Measurements from ENCODE around the gene MLPH.

MLPH gene

DNA sequence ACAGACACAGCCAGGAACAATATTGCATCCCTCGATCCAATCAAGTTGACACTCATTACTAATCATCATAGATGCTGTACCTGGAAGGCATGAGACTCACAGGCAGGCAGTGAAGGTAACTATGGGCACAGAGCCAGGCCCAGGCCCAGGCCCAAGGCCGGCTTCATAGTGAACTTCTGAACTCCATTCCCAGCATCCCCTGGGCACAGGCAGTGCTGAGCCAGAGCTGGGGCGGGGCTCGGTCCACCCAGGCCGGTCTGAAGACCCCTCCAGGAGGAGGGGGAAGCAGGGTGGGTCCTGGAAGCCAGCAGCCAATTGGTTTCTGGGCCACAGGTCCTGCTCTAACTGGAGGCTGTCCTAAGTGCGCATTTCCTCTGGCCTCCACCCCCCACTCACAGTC is 37.6 kb downstream of the MLPH start:
- no peak for DNase-seq (ENCODE audit: low read depth in 2 of 2)

DNA sequence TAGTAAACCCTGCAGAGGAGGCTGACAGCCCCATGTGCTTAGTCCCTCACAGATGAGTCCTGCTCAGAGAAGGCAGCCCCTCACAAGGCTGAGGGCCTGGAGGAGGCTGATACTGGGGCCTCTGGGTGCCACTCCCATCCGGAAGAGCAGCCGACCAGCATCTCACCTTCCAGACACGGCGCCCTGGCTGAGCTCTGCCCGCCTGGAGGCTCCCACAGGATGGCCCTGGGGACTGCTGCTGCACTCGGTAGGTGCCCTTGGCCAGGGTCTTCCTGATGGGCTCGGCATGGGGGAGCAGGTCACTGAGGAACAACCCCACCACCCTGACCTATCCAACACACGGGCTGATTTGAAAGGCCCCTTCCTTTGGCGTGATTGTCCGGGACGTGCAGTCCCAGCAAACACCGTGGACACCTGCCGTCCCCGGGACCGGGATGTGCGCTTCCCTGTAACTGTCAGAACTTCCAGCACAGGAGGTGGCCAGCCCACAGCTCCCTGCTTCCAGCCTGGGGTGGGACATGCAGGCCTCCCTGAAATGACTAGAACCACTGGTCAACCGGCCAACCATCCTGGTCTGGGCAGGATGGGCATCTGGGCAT is 38.6 kb downstream of the MLPH start:
- no peak for DNase-seq (ENCODE audit: low read depth in 2 of 2)

DNA sequence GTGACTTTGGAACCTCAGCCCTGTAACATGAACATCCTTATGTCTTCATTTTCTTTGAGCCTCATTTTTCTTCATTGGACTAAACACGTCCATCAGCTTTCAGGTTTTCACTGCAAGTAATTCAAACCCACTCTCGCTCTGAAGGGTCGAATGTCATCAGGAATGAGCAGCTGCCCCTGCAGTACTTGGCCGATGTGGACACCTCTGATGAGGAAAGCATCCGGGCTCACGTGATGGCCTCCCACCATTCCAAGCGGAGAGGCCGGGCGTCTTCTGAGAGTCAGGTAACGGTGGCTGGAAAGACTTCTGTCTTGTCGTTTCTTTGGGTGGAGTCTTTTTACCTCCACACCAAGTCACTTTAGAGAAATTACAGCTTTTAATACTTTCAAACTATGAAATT is 40.2 kb downstream of the MLPH start:
- DNase-seq (ENCODE audit: low read depth in 2 of 2), result no peak

DNA sequence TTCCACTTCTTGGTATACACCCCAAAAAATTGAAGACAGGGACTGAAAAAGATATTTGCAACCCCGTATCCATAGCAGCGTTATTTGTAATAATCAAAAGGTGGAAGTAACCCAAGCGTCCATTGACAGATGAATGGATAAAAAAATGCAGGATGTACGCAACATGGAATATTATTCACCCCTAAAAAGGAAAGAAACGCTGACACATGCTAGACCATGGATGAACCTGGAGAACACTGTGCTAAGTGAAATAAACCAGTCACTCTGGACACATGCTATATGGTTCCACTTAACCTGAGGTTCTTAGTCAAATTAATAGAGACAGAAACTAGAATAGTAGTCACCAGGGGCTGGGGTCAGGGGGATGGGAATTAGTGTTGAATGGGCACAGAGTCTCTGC is 40.7 kb downstream of the MLPH start:
- no peak for DNase-seq (ENCODE audit: low read depth in 2 of 2)

DNA sequence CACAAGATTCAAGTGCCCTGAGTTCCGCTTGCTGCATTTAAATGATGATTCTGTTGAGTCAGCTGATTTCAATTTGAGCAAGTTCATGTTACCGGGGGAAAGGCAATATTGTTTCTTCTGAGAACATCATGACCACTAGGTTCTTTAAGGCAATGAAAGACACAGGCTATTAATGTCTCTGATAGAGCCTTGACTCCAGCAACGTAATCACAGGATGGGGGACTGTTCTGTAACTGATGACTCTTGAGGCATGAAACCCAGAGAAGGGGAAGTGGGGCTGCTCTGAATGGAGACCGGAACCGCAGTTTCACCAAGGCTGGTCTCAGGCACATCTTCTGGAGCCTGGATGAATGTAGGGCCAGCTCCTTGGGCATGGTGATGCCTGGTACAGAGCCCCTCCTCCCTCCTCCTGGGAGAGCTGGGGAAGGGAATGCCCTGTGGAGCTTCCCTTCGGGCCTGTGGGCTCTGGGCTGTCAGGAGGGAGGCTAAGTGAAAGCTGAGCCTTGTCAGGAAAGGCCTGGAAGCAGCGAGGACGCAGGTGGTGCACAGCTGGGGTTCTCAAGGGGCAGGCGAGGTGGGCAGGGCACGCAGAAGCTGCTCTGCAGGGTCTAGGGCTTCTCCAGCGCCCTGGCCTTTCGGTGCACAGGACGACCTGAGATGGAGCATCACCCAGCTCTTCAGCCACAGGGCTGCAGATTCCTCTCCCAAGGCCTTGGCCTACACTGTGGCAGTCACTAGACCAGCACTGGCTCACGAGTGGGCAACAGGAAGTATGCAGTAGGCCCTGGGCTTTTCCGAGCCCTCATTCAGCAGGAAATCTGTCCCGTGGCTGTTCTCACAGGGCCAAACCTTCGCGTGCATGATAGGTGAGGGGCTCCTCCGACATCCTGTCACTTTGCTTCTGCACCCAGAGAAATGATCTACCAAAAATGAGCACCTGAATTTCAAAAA is 42.7 kb downstream of the MLPH start:
- DNase-seq (ENCODE audit: low read depth in 2 of 2), result no peak

DNA sequence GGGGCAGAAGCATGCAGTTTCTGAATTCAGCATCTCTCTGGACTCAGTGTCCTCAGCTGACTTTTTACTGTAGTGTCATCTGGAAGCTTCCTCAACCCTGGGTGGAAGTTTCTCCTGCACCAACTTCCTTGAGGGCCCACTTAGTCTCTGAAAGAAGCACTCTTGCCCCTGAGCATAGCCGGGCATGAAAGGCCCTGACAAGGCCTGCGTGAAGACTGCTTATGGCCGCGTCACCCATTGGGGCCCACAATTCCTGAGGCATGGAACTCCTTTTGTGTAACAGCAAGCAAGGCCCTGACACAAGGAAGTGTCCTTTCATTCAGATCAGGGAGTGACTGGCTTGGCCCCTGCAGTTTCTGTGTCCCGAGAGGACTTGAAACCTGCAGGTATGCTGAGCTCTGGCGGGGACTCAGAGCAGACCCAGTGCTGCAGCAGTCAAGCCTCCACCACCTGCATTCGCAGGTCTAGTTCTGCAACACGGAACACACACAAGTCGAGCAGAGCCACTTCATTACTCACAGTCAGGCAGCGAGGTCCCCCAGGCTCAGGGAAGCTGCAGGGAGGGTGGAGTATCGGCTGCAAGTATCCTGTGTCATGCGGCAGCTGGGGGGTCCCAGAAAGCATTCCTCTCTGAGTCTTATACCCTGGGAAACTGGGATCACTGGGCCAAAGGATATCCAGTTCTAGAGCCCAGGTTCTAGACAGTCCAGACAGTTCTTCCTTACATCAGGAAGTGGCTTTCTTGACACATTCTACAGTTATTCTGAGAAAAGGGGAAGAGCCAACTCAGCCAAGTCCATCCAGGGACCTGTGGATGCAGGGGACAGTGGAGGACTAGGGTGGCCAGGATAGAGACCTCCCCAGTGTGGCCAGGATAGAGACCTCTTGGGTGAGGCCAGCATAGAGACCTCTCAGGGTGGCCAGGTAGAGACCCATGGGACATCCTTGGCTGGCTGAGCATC is 43.7 kb downstream of the MLPH start:
- no peak for DNase-seq (ENCODE audit: low read depth in 2 of 2)

DNA sequence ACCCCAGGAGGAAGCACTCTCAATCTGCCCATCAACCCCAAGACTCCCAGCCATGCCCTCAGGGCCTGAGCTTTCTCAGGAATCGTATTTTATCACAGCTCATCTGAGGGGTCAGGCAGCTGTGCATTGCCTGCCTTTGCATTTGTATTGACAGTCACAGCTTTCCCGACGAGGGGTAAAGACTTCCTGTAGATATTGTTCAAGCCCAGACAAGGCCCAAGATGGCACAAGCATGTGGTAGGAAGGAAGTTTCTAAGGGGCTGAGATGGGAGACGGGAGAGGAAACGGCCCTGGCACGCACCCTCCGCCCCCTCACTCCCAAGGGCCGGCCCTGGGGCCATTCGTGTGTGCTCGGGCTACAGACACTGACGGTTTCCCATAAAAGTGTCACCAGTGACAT is 45.1 kb downstream of the MLPH start:
- DNase-seq (ENCODE audit: low read depth in 2 of 2), result no peak

DNA sequence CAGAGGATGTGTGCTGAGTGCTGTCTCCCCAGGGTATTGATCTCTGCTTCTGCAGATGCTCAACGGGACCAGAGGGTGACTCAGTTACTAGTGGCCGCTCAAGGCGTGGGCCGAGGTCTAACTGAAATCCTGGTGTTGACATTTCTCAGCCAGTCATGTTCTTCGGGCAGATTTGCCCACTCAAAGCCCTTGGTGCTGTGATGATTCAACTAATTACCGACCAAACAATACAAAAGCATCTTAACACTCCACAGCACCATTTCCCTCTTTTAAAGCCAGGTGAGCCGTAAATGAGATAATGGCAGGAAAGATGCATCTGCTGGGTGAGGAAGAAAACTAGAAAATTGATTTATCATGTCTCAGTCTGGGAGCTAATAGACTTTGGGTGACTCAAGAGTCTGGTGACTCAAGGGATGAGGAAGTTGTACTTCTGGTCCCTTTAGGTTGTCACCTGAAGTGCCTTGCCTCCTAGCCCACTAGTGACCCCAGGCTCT is 46.7 kb downstream of the MLPH start:
- no peak for DNase-seq (ENCODE audit: low read depth in 2 of 2)

DNA sequence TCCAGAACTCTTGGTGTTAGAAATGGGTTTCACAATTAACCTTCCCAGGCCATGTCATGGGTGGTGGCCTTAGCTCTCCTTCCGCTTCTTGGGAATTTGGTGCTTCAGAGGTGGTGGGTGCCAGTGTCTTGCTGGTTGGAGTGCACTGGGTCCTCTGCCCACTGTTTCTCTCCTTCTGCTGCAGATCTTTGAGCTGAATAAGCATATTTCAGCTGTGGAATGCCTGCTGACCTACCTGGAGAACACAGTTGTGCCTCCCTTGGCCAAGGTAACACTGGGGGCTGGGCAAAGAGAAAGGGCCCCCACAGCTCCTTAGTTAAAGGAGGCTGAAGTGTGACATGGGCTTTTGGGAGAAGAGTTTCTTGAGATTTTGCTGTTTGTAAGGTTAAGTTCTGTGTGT is 47.3 kb downstream of the MLPH start:
- DNase-seq (ENCODE audit: low read depth in 2 of 2), result no peak

DNA sequence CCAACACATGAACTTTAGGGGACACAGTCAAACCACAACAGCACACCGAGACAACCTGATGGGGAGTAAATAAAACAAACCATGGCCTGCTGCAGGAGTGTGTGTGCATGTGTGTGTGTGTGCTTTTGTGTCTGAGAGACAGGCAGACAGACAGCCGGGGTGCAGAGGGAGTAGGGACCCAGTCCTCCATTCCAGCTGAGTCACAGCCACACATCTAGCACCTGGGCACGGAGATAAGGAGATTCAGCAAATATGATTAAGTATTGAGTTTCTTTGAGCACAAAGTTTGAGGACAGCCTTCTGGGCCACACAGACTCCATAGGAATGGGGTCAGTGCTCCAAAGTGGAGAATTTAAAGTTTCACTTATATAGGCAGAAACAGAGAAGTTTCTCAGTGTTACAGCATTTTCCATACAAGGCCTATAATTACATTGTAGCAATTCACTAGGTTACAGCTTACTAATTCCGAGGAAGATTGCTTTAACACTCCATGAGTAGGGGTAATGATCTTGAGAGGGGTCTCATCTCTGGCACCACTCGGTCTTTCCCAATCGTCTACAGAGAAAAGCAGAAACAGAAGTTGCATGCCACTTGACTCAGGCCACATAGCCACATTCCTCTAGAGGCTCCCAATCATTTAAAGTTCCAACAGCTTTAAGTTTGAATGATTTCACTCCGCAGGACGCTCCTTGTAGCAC is 48.5 kb downstream of the MLPH start:
- no peak for DNase-seq (ENCODE audit: low read depth in 2 of 2)

DNA sequence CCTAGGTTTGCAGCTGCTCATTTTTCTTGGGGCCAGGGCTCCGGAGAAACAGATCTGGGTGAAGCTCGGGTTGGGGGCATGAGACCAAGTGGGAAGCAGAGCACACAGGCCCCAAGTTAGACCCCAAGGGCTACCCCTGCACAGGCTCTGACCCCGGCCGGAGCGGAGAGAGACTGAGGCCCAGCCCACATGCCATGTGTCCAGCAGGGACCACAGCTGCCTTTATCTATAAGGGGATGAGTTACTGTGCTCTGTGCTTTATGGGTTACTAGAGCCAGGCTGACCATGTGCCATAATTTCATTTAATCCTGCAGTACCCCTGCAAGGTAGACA is 49.0 kb downstream of the MLPH start:
- DNase-seq (ENCODE audit: low read depth in 2 of 2), result no peak

DNA sequence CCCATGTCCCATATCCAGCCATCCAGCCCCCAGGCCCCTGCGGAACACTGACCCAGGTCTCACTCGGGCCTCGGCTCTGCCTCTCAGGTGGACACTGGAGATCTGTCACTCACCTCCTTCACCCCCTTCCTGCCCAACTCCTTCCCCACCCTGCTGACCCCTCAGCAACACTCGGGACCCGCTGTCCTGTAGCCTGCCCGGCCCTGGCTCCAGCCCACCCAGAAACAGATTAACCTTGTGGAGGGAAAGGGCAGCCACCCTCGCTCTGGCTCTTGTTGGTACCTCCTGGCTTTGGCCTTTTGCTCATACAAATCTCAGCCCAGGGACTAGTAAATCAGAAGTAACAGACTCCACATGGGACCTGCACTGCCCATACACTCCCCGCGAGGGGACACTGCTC is 49.6 kb downstream of the MLPH start:
- no peak for DNase-seq (ENCODE audit: low read depth in 2 of 2)

DNA sequence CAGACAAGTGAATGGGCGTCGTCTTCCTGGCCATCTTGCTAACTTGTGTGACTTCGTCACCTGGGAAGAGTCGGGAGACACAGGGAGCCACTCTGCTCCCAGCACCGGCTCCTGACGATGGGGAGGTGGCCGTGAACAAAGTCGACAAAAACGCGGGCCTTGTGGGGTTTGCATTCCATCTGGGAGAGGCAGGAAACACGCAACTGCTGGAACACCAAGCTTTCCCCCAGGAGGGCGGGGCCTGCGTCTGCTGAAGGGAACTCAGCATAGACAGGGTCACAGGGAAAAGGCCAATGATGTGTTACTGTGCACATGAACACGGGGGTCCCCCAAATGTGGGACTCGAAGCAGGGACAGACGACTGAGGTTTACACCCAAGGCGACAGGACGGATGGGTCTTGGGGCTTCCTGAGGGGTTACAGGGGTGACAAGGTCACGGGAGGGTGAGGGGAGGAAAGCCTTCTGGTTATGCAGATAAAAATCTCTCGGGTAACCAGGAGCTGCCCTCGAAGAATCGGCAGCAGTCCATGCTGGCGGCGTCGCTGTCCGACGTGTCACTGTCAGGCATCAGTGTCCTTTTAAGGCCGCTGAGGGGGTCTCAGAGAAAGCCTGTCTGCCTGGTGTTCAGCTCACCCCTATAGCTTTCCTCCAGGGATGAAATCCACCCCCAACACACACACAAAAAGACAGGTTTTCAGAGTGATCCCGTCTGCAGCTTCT is 51.1 kb downstream of the MLPH start:
- no peak for DNase-seq (ENCODE audit: low read depth in 2 of 2)

DNA sequence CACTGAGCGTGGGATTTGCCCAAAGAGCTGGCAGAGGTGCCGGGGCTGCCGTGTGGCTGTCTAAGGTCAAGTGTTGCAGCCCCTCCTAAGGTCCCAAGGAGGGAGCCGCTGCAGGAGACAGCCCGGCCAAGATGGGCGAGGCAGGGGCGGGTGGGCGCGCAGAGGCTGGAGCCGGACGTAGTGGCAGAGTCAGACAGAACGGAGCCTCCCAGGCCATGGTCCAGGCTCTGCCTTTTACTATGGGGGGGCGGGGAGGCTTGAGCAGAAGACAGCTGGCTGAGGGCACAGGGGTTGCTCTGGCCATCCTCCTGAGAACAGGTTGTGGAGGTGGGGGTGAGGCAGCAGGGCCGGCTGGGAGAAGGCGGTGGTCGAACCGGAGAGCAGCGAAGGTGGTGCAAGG is 51.9 kb downstream of the MLPH start:
- no peak for DNase-seq (ENCODE audit: low read depth in 2 of 2)

DNA sequence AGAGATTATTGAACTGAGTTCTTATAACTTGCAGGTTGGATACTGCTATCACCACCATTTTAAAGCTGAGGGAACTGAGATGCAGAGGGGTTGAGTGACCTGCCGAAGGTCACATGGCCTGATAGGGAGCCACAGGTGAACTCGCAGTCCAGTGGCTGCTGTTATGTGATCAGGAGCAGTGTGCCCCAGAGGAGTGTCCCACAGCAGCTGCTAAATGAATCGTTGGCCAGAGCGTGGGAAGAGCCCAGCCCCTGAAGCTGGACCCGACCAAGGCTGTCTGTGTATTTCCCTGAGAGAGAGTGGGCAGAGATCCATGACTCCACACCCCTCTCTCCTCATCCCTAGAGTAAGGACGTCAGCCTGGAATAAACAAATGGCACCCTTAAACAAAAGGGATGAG is 52.6 kb downstream of the MLPH start:
- no peak for DNase-seq (ENCODE audit: low read depth in 2 of 2)

DNA sequence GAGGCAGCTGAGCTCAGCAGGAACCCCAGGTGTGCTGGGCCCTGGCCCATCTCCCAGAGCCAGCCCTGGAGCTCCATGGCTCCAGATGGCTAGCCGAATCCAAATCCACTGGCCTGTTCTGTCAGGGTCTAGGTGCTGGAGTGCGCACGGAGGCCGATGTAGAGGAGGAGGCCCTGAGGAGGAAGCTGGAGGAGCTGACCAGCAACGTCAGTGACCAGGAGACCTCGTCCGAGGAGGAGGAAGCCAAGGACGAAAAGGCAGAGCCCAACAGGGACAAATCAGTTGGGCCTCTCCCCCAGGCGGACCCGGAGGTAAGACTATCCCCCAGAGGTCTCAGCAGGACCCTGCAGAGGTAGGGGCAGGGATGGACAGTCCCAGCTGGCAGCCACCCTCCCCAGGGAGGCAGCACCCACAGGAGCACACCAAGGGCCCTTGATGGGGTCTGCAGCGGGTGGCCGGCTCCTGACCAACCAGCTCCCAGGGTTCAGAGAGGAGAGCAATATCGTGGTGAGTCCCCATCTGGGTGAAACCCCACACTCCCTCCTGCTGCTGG is 53.2 kb downstream of the MLPH start:
- DNase-seq (ENCODE audit: low read depth in 2 of 2), result no peak

DNA sequence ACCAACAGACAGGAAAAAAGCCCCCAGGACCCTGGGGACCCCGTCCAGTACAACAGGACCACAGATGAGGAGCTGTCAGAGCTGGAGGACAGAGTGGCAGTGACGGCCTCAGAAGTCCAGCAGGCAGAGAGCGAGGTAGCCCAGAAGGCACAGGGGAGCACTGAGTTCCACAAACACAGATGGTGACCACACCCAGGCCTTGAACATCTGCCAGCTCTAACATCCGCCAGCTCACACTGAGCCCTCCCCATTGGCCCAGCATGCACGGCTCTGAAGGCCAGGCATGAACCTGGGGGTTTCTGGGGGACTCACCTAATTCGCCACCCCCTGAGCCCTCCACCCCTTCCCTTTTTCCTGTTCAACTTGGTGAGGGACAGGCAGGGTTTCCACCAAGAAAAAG is 53.8 kb downstream of the MLPH start:
- no peak for DNase-seq (ENCODE audit: low read depth in 2 of 2)

DNA sequence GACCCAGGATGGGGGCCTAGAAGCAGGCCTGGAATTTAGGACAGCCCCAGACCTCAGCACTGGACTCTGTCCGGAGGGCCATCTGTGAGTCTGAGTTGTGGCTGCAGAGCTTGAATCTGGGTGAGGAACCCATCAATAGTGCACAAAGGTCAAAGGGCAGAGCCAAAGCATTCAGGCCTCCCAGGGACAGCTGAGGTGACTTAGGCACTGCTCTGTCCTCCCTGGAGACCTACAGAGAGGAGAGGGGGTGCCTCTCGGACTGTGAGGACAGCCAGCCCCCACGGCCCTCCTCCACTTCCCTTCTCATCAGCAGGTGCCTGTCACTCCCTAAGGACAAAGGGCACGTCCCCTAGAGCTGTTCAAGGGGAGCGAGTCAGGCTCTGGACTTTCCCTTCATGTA is 54.2 kb downstream of the MLPH start:
- no peak for DNase-seq (ENCODE audit: low read depth in 2 of 2)

DNA sequence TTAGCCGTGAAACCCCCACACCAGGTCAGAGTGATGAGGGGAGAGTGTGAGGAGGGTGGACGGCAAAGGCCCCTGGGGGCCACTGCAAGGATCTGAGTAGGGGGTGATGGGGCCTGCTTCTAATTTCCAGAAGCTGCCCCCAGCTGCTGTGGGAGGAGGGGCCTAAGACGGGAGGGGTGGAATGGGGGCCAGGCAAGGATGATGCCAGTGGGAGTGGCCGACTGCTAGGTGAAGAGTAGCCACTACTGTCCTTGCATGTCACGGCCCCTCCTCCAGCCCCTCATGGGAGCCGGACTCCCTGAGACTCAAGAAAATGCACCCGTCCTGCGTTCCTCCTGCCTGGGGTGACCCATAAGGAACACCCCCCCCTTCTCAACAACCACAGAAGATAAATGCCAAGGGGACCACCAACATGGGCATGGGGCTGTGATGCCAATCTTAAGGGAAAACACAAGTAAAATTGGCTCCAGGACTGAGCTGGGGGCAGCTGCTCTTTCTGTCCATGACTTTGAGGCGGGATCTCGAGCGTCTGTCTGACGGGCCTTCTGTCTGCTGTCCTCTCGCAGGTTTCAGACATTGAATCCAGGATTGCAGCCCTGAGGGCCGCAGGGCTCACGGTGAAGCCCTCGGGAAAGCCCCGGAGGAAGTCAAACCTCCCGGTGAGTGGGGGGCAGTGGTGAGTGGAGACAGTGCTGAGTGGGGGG is 55.1 kb downstream of the MLPH start:
- DNase-seq (ENCODE audit: low read depth in 2 of 2), result no peak
